ENCODE data around the gene MRPL36. TPM values are rescaled to one million over a fixed set of nuclear protein-coding genes. Genes with fewer than 3 reads are reported as not detected.

The MRPL36 gene
- polyA plus RNA-seq, 1 donor (not counting 4 experiments of a cell fraction or from before 2014, with no cell fraction given), result 121 TPM

- Histone ChIP-seq H3K4me2 (ENCODE audit: control insufficient read depth, extremely low read depth, insufficient read depth, low read depth, low read length) (no peak overlapping the region), H3K9me3 (ENCODE audit: control insufficient read depth, low read depth, low read length) (no peaks in the 10 kb centered on the region), H3K27ac (ENCODE audit: control insufficient read depth, insufficient read depth, low read length) (no peak overlapping the region), H3K9ac (ENCODE audit: control insufficient read depth, extremely low read depth, insufficient read depth, low read length) (no peak overlapping the region), H2AFZ (ENCODE audit: control insufficient read depth, low read length) (no peak overlapping the region), H3K4me1 (ENCODE audit: control insufficient read depth, extremely low read depth, insufficient read depth, low read length) (no peaks in the 10 kb centered on the region), H3K27me3 (ENCODE audit: control insufficient read depth, extremely low read depth, insufficient read depth, low read length) (no peaks in the 10 kb centered on the region), H3K79me2 (ENCODE audit: control insufficient read depth, insufficient read depth, low read length) (no peaks in the 10 kb centered on the region), H4K20me1 (ENCODE audit: control insufficient read depth, extremely low read depth, insufficient read depth, low read length) (no peaks in the 10 kb centered on the region), H3K9me1 (ENCODE audit: control insufficient read depth, extremely low read depth, insufficient read depth, low read length) (no peaks in the 10 kb centered on the region), H3K36me3 (ENCODE audit: control insufficient read depth in 2 of 2, extremely low read depth in 1 of 2, insufficient read depth in 2 of 2, low read length in 2 of 2) (no peaks in the 10 kb centered on the region), H3K4me3 (ENCODE audit: control insufficient read depth in 2 of 3, extremely low read depth in 1 of 3, insufficient read depth in 2 of 3, low read depth in 1 of 3, low read length in 3 of 3) (no peak overlapping the region)
- FAIRE-seq (no peak), DNase-seq (ENCODE audit: low read depth, low spot score) (no peak)
- dilution Hi-C loops (cut with MboI; ENCODE audit: extremely low pct_ligation_motif_present, low sequenced_read_pairs), result no loop called here
- TF ChIP-seq EZH2 (IDR thresholded peaks at IDR 0.05; ENCODE audit: low read length) (no peak), CTCF (optimal IDR thresholded peaks at IDR 0.05 in 1 of 3, IDR thresholded peaks at IDR 0.05 in 1 of 3, conservative IDR thresholded peaks at IDR 0.05 in 1 of 3; ENCODE audit: extremely low read depth in 1 of 3, insufficient read depth in 2 of 3, low read length in 3 of 3) (no peak)
Measured at GRCh38 chr5:1757511-1757910, 42.1 kb downstream of the MRPL36 start.

- H3K9ac ChIP-seq (ENCODE audit: control insufficient read depth, extremely low read depth, insufficient read depth, low read length), result no peak overlapping the region
- dilution Hi-C loops (cut with MboI; ENCODE audit: extremely low pct_ligation_motif_present, low sequenced_read_pairs), result no loop called here
Measured at GRCh38 chr5:1756481-1756880, 43.2 kb downstream of the MRPL36 start.

More at GRCh38 chr5:1756481-1756880, 43.2 kb downstream of the MRPL36 start:
- Histone ChIP-seq H3K4me3 (ENCODE audit: control insufficient read depth in 2 of 3, extremely low read depth in 1 of 3, insufficient read depth in 2 of 3, low read depth in 1 of 3, low read length in 3 of 3) (no peak overlapping the region), H3K27ac (ENCODE audit: control insufficient read depth, insufficient read depth, low read length) (no peak overlapping the region), H3K4me2 (ENCODE audit: control insufficient read depth, extremely low read depth, insufficient read depth, low read depth, low read length) (no peak overlapping the region), H4K20me1 (ENCODE audit: control insufficient read depth, extremely low read depth, insufficient read depth, low read length) (no peaks in the 10 kb centered on the region), H3K36me3 (ENCODE audit: control insufficient read depth in 2 of 2, extremely low read depth in 1 of 2, insufficient read depth in 2 of 2, low read length in 2 of 2) (no peaks in the 10 kb centered on the region), H3K9me1 (ENCODE audit: control insufficient read depth, extremely low read depth, insufficient read depth, low read length) (no peaks in the 10 kb centered on the region), H3K9me3 (ENCODE audit: control insufficient read depth, low read depth, low read length) (no peaks in the 10 kb centered on the region), H3K79me2 (ENCODE audit: control insufficient read depth, insufficient read depth, low read length) (no peaks in the 10 kb centered on the region), H2AFZ (ENCODE audit: control insufficient read depth, low read length) (no peak overlapping the region), H3K27me3 (ENCODE audit: control insufficient read depth, extremely low read depth, insufficient read depth, low read length) (no peaks in the 10 kb centered on the region), H3K4me1 (ENCODE audit: control insufficient read depth, extremely low read depth, insufficient read depth, low read length) (no peaks in the 10 kb centered on the region)
- no peak for TF ChIP-seq EZH2 (IDR thresholded peaks at IDR 0.05; ENCODE audit: low read length)
- no peak for TF ChIP-seq CTCF (optimal IDR thresholded peaks at IDR 0.05 in 1 of 3, IDR thresholded peaks at IDR 0.05 in 1 of 3, conservative IDR thresholded peaks at IDR 0.05 in 1 of 3; ENCODE audit: extremely low read depth in 1 of 3, insufficient read depth in 2 of 3, low read length in 3 of 3)
- FAIRE-seq (no peak), DNase-seq (ENCODE audit: low read depth, low spot score) (no peak)

All from keratinocyte (primary cell).